Astrocyte of the hippocampus (primary cell): Measurements from ENCODE around the gene SGMS1.

Source experiments
- DNase-seq: peaks from one replicate; pipeline ENCODE4 v3.0.0; 2011; ENCODE audit warnings: low read depth, low spot score

SGMS1 gene

DNA sequence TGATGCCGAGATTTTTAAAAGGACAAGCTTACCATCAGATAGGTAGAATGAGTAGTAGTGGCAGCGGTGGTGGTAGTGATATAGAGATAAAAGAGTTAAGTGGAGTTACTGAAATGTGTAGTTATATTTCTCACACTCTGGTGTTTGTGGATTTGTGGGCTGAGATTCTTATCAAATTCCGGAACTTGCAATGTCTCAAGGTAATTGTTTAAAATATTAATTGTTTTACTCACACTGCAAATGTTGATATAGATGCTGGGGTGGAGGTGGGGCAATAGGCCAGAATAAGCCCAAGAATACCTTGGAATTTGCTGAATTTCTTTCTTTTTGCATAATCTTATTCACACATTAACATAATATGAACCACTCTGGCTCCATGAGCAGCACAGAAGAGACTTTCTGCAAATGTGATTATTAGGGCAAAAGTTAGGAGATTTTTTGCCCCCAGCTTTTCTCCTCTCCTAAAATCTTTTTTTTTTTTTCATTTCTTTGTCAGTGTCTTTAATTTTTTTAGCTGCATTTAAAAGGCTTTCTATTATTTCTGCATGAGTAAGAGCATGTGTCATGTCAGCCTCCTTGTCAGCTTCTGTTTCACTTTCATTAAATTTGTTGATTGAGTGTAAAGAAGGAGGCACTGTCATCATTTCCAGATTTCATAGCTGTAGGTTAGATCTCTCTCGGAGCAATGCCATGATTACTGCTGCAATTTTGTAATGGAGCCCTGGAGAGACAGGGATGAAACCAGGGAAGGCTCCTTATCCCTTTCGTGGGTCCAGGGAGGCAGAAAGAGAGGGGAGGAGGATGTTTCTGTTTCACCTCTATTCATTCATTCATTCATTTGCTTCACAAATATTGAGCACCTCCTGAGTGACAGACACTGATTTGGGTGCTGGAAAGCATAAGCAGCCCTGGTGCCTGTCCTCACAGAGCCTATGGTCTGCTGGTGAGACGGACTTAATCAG lies 13.1 kb upstream of the SGMS1 start:
- no peak for DNase-seq

DNA sequence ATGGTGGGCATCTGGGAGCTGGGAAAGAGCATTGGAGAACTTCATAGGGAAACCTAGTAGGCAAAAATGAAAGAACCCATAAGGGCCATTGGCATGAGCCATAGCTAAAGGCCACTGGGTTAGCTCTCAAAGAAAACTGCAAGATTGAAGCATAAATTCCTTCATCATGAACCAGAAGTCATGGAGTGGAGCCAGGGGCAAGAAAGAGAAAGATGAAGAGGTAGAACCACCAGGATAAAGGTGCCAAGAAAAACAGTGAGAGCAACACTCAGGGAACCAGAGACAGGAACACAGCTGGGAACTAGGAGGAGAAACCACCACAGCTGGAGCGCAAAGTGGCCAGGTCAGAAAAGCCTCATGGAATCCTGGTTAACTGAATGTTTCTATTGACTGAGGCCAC lies 11.5 kb upstream of the SGMS1 start:
- peak; percentile 84 for DNase-seq

DNA sequence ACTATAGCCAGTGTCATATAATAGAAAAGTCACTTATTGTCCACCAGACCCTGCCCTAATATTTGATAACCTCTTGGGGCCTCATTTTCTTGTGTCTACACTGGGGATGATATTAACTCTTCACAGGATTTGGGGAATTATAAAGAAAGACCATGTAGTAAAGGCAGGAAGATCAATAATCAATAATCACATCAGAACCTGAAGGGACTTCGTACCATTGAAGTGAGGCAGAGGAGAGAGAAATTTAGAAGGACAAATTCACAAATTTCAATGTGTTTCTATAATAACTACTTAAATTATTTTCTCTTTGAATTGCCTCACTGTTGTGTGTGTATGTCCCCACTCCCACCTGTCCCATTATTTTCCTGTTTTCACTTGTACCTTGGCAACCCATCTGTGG lies 10.7 kb upstream of the SGMS1 start:
- DNase-seq, result no peak

DNA sequence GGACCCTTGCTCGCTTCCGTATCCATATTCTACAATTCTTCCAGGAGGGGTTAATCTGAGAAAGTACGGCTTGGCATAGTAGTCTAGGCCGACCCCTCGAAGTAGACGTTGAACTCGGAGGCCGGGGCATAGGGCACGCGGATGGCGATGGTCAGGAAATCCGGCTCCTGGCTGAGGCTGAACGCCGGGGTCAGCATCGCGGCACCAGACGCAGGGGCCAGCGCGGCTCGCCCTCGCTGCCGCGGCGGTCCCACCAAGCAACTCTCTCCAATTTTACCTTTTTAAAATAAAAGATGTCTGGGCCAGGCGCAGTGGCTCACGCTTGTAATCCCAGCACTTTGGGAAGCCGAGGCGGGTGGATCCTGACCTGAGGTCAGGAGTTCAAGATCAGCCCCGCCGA lies 7.3 kb upstream of the SGMS1 start:
- no peak for DNase-seq

DNA sequence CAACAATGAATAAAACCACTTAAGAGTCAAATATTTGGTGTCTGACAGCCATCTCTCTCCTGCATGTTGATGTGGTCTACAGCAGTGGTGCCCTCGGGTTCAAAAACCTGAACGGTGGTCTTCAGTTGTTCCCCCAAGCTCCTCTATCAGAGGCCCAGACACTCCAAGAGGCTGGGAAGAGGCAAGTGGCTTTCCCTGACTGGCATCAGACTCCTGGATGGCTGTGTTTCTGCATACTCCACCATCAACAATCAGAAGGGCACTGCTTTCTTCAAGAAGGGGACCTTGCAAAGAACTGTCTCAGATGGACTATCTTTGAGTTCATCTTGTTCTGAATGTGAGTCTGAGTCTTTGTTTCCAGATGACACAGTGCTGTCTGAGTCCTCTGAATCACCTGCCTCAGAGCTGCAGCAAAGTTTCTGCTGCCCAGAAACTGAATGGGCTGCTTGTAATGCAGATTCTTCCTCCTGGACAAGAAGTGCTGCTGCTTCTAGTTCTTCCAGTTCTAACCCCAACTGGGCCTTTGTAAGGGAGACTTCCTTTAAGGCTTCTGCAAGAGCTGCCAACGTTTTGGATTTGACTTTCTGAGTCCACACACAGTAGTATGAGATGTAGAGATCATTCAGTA lies 5.9 kb upstream of the SGMS1 start:
- no peak for DNase-seq

DNA sequence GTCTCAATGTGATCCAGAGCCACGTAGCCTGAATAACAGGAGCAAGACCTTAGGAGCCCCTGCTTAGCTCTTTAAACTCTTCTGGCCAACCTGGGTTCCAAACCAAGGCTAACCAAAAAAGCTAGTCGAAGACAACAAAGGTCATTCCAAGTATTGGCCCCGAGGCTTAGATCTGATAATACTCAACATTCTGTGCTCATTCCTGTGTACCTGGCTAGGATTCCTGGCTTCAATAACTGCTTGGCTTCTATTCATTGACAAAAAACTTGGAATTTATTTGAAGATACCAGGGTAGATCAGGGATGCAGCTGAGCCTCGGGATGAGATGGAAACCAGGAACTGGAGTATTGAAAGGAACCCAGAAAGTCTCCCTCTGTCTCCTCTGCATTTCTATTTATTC lies 4.1 kb upstream of the SGMS1 start:
- no peak for DNase-seq

DNA sequence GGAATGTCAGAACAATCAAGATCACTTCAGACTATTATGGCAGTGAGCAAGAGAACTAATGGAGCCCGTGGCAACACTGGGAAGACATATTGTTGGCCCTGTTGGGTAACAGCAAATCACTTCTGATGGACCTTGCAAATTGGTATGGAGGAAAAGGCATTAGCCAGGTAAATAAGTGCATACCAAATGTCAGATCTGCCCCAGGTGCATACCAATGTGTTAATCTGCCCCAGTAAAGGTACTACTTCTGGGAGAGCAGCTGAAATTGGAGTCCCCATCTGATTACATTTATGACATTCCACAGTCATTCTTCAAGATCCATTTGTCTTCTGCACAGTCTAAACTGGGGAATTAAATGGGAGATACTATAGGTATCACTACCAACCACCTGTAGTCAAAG lies 3.7 kb upstream of the SGMS1 start:
- DNase-seq, result no peak

DNA sequence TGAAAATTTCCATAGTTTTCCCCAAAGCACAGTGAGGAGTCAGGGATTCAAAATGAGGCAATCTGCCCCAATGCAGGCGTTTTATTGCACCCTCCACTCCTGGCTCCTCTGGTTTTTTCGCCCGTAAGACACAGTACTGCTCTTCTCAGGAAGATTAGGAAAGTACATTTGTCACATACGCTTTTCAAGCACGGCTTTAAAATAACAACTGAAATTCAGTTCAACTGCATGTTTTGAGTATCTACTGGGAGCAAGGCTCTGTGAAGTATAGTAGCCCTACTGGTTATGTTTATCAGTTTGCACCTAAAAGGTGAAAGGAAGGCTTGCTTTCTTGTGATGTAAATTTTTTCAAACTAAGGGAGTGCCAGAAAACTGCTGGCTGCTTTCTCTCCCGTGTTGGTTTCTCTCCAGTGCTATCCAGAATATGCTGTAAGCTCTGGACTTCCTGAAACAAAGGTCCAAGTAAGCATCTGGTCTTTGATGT lies 1.9 kb upstream of the SGMS1 start:
- peak; percentile 26 for DNase-seq

DNA sequence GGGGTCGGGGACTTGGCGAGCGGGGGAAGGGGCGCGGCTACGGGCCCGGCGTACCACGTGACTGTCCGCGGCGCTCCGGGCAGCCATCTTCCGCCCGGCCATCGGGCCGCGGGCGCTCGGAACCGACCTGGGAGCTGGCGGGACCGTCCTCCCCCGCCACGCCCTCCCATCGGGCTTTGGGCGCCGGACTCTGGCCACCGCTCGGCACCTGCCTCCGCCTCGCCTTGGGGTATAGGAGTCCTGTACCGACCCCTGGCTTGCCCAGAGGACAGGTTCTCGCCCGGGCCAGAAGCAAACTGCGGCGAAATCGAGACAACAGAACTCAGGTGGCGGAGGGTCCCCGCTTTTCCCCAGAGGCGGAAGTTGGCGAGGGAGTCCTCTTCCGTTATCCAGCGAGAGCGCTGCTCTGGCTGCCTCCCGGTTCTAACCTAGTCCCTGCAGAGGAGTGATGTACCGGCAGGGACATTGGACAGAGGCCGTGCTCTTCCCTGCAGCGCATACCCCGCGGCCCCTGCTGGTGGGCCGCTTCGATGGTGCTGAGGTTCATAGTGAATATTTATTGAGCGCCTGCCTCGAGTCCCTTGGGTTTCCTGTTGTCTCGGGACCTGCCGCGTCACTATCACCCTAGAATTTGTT lies 1.2 kb upstream of the SGMS1 start:
- DNase-seq, result peak; percentile 82

DNA sequence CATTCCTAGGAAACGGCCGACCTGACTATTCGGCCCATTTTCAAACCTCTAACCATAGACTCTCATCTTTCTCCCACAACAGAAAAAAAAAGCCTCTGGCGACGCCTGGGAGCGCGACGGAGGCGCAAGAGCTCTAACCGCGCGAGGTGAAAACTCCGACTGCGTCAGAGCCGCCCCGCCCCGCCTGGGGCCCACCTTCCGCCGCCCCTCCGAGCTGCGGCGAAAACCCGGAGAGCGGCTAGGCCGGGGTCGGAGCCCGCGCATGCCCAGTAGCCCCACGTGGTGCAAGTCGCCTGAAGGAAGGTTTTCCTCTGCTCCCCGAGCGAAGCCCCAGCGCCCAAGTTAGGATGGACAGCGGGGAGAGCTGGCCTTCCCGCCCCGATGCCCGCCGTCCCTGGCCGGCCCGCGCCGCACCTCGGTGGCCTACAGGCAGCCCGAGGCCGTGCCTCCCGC lies 683 bp upstream of the SGMS1 start:
- peak; percentile 99 for DNase-seq

DNA sequence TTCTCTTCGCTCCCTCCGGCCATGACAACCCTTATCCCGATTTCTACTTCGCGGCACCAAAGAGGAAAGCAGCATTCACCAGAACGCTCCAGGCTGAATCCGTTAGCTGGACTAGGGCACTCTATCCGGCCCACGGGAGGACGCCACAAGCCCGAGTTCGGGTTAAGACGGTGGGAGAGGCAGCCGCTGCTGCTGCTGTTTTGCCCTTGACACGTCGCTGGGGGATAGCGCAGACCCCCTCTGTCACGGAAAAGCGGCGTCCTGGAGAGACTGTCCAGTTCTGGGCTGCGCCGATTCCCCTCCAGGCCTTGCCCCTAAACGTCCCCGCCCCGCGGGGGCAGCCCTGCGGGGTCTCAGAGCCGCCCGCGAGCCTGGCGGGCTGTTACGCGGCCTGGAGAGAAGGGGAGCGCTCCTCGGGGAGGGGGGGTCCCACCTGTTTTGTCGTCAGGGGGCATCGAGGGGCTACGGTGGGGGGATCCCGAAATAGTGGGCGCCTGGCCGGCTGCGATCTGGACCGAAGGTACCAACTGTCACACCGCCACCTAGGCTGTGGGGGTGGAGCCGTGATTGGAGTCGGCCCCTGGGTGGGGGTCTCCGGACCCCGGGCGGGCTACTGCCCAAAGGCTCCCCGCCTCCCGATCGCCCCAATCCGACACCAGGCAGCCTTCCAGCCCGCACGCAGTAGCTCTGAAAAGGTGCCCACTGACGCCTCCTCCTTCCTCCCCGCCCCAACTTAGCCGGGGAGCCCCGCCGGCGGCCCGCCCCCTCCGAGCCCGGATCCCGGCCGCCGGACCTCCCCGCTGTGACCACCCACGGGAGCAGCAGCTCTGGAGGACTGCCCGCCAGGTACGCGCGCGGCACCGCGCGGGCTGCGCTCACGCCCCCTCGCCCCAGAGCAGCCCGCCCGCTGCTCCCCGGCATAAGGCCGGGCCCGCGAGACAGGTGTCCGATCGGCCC lies 772 bp downstream of the SGMS1 start:
- peak; percentile 68 for DNase-seq

DNA sequence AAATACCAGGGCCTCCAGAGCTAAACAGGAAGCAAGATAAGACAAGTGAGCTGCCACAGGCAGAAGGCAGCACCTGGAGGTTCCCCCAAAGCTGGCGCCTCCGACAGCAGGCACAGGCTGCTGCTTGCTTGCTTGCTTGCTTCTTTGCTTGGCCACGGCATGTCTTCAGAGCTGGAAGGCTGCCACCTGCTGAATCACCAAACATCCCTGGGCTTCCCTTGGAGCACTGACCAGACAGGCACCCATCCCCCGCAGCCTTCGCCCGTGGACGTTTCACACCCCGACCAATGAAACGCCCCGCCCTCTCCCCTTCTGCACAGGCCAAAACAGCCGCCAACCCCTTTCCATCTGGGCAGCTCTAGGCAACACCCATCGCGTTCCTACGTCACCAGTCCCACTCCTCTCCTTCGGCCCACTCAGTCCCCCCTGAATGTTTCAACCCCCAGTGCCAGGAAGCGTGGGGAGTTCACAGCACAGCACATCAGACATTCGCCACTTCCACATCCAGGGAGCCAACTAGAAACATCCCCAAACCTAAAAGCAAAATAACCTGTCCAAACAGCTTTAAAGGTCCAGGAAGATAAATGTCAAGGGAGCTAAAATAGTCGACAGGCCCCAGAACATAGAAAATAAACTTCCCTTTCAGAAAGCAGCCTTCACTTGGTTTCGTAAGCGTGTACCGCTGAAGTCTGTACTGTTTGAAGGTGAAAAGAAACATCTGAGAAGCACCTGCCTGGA lies 1.6 kb downstream of the SGMS1 start:
- peak; percentile 95 for DNase-seq

DNA sequence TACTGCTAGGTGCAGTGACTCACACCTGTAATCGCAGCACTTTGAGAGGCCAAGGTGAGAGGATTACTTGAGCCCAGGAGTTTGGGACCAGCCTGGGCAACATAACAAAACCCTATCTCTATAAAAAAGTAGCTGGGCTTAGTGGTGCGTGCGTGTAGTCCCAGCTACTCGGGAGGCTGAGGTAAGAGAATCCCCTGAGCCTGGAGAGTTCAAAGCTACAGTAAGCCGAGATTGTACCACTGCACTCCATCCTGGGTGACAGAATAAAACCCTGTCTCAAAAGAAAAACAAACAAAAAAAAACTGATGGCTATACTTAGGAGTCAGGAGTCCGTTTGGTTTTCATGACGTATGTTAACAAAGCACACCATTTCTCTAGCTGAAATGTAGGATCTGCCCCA lies 2.9 kb downstream of the SGMS1 start:
- no peak for DNase-seq

DNA sequence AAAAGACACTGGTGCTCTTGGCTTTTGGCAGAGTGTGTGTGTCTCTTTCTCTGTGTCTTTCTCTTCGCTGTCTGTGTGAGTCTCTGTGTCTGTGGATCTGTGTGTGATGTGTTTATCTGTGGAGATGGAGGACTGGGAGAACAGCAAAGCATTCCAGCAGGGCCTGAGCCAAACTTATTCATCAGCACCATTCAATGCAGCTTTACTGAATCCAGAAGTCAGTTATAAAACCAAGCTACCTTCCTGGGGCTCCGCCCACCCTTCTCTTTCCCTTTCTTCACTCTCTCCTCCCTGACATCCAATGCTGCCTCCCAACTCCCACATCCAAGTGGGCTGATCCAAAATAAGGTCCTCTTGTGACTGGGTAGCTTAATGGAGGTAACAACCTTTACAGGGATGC lies 3.9 kb downstream of the SGMS1 start:
- DNase-seq, result no peak

DNA sequence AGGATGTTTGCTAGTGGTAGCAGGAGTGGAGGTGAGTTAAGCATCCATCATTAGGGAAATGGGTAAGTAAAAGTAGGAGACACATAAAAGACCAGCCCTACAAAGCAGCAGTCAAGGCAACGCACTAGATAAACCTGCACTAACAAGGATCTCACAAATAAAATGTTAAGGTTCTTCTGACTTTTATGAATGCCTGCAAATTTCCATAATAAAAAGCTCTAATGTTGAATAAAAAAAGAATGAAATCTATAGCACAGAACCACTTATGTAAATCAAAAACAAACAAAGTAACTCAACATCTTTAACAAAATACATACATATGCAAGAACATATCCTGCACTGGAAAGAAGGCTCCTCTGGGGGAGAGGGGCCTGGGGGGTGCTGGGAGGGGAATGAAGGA lies 4.6 kb downstream of the SGMS1 start:
- no peak for DNase-seq

DNA sequence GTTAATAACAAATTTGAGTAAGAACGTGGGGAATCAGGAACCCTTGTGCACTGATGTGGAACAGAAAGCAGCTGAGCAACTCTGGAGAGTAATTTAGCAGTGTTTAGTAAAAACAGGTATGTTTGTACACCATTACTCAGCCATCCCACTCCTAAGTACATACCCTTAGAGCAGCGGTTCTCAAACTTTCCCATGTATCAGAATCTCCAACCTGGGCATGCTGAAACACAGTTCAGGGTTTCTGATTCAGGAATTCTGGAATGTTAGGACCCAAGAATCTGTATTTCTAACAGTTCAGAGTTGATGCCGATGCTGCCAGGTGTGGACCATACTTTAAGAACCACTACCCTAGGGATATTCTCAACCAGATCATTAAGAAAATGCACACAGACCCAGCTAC lies 5.1 kb downstream of the SGMS1 start:
- no peak for DNase-seq

DNA sequence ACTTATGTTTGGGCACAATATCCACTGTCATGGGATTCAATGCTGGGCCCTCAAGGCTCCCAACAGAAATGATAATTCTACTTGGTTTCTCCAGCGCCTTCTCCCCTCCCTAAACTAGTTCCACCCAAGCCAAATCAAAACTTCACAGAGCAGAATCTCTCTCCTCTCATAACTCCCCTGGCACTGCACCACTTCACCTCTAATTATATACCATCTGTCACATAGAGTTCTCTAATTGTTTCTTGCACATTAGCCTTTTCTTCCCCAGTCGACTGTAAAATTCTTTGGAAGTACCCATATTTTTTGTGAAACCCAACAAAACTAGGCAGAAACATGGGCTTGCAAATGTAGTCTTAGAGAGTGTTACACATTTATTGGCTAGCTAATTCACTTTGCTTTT lies 8.1 kb downstream of the SGMS1 start:
- DNase-seq, result no peak

DNA sequence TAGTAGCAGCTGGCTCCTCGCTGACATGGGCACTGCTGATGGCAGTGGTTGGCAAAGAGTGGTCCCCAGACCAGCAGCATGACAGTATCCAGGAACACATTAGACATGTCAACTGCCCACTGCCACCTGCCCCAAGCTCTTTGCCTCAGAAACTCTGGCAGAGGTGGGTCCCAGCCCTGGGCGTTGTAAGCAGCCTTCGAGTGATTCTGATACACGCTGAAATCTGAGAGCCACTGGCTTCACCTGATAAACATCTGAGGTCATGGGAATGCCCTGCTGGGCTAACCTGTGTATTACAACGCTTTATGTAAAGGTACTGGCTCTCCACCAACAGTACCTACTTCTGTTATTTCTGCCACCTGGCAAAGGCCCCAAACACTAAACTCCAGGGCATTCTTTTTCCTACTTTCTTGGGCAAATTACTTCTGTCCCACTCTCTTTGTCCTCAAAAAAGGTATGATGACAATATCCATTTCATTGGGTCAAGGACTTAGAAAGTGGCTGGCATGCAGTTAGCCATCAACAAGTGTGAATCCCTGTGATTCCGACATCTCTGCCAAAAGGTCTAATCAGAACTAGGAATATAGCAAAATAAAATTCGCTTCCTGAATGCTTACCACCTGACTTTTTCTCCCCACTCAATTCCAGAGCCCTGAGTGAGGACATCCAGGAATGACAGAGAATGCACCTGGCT lies 9.2 kb downstream of the SGMS1 start:
- no peak for DNase-seq

DNA sequence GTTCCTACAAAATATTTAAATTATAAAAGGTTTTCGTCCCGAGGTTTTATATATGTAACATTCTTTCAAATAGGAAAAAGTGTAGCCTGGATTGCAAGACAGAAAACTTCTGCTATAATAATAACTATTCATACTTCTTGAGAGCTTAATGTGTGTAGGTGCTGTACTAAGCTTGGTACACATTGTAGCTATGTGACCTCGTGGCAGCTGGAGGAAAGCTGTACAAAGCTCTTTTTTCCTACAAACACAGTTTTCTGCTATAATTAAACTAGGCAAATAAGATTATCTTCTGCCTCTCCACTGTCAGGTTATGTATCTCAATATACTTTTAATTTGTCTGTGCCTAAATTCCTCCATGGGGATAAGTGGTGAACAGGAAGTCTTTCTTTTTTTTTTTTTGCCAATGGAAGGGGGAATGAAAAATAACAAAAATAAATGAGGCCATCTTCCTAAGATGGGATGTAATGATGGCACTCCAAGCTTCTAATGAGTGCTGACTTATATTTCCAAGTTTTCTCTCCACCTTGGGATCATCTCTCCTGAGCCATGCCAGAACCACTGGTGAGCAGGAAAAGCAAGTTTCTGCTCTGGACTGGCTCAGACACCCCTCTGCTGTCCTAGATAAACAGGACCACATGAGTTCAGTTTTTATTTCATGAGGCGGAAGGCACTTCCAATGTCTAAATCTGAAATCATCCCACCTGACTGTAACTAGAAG lies 9.9 kb downstream of the SGMS1 start:
- DNase-seq, result no peak
